GM19351 (cell line): Measurements from ENCODE around the gene OR2W1.

ENCODE experiments used
- ATAC-seq: cut with Tn5 transposase; IDR thresholded peaks from one replicate; pipeline ENCODE4 v1.9.1; 2021; ENCODE audit warnings: mild to moderate bottlenecking, moderate library complexity; ENCODE audit not compliant: unreplicated experiment

The OR2W1 gene

DNA sequence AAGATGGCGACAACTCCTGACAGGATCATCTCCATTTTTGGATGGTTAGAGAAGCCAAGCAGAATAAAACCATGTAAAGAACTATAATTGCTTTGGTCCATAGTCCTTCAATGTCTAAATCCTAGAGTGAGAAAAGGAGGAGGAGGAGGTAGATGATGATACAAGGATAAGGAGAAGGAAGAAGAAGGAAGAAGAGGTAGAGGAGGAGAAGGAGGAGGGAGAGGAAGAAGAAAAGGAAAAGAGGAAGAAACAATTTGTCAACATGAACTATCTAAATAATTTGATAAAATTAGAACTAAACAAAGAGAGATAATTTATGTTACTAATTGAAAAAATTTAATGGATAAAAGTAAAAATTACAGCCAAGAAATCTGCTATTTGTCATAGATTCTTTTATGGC, at the start of gene OR2W1:
TSS of gene OR2W1 (minus strand) at position 101 of the 400 bp plus-strand sequence. CDS start at position 101, 0 bp downstream.
- no peak for ATAC-seq

GRCh38 chr6:29092957-29093356, 48.0 kb upstream of the OR2W1 start:
- ATAC-seq = no peak

DNA sequence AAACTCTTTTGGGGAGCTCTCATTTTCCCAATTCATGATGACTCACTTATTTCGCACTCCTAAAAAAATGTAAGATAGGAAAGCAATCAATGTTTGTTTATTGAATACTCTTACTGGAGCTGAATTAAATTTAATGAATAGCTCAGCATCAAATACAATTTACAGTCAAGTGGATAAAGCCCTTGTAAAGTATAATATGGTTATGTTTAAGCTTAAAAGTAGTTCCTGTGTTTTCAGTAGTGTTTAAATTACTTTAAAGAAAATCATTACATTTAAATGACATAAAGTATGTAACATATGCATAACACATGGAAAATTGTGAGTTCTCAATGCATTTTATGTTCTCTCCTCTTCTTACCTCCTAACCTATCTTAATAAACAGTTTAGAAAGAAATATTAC, 42.2 kb upstream of the OR2W1 start, which contains the start of gene OR2B3:
TSS of gene OR2B3 (minus strand) at position 101 of the 400 bp plus-strand sequence. CDS start at position 36, 65 bp downstream.
- ATAC-seq = no peak

DNA sequence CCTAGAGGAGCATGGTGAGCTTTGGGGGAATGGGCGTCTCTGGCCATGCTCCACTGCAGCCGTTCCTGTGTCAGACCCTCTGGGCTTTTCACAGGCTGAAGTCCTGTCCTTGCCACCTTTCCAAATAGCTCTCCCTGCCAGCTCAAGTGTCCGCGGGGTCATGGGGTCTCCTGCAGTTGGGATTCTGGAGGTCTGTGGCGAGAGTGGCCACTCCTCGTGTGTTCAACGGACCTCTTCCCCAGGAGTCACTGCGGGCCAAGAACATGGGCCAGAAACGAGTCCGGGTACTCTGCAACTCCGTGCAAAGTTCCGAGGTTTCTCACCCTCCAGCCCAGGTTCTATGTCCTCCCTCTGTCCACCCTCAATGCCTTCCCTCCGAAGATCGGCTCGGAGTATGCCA, 37.5 kb upstream of the OR2W1 start:
- no peak for ATAC-seq

DNA sequence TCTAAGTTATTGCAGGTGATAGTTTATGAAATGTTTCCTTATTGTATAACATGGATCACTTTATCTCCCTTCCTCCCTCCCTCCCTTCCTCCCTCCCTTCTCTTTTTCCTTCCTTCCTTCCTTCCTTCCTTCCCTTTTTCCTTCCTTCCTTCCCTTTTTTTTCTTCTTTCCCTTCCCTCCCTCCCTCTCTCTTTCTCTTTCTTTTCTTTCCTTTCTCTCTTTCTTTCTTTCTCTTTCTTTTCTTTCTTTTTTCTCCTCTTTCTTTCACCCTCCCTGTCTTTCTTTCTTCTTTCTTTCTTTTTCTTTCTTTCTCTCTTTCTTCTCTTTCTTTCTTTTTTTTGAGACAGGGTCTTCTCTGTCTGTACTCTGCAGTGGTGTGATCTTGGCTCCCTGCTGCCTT, 36.3 kb upstream of the OR2W1 start:
- ATAC-seq = no peak

DNA sequence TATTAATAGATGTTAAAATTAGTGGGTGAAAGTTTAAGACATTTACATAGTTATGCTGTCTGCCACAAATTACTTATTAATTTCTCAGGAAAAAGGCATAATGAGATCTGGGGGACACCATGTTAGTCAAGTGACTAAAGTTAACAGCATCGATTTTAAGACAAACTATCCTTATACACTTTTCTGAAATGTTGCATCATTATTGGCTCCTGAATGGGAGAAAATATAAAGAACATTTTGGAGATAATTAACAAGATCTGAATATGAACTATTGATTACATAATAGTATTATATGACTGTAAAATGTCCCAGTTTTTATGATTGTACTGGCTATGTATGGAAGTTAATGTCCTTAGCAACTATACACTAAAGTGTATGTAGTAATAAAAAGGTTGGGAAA, 34.2 kb upstream of the OR2W1 start:
- no peak for ATAC-seq

DNA sequence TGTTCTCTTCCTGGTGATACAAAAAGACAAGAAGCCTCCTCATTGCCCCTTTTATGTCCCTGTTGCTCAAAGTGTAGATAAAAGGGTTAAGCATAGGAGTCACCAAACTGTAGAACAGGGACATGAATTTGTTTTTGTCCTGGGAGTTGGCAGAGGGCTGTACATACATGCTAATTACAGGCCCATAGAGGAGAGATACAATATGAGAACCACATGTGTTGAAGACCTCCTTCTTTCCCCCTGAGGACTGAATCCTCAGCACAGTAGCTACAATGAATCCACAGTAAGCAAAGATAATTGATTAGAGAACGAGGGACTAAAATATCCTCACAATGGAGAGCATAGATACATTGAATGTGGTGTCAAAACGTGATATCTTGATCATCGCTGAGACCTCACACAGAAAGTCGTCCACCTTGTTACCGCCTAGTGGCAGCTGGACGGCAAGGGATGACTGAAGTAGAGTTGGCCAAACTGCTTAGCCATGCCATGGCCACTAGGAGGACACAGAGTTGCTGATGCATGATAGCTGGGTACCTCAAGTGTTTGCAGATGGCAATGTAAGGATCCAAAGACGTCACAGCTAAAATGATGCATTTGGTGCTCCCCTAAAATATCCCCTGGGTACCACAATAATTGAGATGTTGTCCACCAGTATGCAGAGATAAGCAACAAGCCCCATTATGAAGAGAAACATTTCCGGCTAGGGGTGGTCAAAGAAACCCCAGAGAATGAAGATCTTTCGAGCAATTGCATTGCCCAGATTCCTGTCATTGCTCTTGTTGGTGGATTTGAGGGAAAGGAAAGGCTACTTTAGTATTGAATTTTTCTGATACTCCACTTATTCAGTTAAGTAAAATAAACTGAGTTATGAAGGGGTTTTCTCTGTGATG, 27.1 kb upstream of the OR2W1 start:
- ATAC-seq = peak; percentile 76

DNA sequence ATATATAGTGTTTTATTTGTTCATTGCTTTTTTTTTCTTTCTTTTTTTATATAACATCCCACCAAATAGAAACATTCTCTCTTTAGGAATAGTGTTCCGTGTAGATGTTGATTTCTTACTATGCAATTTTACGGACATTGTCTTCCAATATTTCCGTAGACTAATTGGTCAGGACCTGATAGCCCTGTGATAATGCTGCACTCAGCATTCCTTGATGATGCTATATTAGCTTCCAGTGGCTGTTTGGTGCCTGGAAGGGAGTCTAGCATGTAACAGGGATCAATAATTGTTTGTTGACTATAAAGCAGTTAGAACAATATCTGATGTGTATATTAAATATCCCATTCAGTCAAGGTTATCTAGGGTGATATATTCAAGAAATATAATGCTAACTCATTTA, 6.7 kb upstream of the OR2W1 start:
- no peak for ATAC-seq

- no peak for ATAC-seq
Observed at GRCh38 chr6:29035951-29036350, 9.0 kb downstream of the OR2W1 start.

GRCh38 chr6:29028821-29029220, 16.2 kb downstream of the OR2W1 start:
- ATAC-seq = no peak

DNA sequence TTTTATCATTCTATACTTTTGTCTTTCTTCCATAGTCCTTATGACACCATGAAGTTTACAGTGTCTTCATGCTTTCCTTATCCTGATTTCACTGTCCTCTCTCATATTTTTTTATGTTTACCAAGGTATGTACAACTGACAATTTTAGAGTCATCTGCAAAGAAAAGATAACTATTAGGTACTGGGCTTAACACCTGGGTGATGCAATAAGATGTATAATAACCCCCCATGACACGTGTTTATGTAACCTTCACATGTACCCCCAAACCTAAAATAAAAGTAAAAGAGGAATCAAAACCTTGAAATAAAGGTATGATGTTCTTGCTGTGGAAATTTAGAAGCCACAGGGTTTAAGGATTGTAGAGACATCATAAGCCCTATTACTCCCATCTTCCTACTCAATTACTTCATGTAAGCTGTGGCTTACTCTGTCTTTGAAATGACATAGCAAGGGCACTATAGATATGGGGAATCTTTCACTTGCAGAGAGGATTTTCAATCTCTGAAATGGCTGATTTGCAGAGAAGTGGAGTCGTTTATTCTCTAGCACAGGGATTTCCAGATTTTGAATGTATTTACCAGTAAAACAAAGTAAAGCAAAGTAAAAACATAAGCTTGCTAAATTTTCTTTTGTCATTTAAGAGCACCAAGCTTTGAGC, 18.9 kb downstream of the OR2W1 start:
- no peak for ATAC-seq

- ATAC-seq = no peak
Observed at GRCh38 chr6:29021434-29021833, 23.5 kb downstream of the OR2W1 start.

DNA sequence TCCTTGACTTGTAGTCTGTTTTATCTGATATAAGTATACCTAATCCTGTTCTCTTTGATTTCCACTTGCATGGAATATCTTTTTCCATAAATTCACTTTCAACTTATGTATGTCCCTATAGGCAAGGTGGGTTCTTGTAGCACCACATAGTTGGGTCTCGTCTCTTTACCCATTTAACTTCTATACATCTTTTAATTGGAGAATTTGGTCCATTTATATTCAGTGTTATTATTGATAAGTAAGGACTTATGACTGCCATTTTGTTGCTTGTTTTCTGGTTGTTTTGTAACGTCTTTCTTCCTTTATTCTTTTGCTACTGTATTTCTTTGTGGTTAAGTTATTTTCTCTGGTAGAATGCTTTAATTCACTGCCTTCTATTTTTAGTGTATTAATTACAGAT, 25.3 kb downstream of the OR2W1 start:
- ATAC-seq = no peak

DNA sequence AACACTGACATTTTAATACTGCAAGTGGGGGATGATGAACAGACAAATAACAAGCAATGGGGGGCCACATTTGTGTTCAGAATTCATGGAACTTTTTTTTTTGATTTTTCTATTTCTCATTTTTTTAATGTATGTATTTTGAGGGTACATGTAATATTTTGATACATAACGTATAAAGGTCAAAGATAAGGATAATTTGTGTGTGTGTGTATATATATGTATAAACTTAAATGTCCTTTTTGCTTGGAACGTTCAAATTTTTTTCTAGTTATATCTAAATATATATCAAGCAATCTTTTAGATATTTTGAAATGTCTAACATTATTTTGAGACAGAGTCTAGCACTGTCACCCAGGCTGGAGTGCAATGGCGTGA, 27.6 kb downstream of the OR2W1 start:
- no peak for ATAC-seq

DNA sequence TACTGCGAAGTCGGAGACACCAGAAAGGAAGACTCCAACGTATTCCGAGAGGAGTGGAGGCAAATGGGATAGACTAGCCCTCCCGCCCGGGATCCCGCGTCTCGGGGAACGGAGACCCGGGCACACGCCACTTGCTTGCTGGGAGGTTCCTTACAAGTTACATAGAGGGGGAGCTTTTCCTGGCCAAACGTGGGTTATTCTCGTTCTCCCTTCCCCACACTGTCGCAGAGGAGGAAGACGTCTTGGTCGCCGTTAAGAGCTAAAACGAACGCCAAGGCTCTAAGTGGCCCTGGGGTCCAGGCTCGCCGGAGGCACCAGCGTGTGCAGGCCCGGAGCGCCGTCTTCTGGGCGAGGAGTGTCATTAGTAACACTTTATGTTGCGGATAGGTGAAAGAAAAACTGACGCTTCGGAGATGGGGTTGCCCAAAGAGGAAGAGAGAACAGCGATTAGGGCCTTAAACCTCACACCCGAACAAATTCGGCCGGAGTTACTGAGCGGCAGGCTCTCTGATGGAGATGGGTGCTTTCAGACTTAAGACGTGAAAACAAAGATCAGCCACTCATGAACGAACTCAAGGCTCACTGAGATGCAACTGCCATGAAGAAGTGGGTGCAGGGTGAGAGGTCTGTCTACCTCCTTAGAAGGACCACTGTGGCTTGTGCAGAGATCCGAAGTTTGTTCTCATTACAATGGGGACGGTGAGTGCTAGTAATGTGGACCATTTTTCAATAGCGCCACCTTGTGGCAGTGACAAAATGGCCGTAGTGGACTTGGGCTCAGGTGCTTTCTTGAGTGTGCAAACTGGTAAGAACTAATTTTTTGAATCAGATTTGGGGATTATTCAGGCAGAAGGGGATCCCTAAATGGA, 28.2 kb downstream of the OR2W1 start:
- ATAC-seq = peak; percentile 92

- no peak for ATAC-seq
Observed at GRCh38 chr6:29014729-29015608, 30.0 kb downstream of the OR2W1 start.

- ATAC-seq = no peak
Observed at GRCh38 chr6:29011276-29011734, 33.7 kb downstream of the OR2W1 start.

DNA sequence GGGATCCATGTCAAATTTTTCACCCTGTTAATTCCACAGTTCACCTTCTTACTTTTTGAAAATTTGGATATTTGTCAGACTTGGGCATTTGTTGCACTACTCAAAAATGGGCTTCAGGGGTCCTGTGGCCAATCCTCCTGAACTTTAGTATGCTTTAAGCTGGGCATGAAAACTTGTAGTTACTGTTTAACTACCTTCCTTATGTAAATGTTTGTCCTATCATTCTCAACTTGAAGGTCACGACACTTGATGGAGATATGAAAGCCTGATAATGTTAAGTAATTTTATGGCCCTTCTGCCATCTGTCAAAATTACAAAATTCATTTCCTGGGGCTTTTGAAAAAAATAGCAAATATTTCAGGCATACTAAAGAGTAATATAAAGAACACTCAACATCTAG, 35.6 kb downstream of the OR2W1 start:
- ATAC-seq = no peak

DNA sequence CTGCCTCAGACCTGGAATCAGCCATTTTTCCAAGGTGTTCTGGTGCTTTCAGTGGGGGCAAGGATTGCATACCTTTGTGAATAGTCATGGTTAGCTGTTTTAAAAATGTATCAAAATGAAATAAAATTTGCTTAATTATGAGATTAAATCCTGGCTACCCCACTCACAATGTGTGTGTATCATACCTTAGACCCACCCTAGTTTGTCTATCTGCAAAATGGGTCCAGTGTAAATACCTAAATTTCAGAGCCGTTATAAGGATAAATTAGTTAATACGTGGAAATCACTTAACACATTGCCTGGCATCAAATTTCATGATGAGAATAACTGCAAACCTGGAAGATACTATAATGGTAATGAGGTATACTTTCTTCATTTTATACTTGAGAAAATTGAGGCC, 36.9 kb downstream of the OR2W1 start:
- ATAC-seq = no peak

DNA sequence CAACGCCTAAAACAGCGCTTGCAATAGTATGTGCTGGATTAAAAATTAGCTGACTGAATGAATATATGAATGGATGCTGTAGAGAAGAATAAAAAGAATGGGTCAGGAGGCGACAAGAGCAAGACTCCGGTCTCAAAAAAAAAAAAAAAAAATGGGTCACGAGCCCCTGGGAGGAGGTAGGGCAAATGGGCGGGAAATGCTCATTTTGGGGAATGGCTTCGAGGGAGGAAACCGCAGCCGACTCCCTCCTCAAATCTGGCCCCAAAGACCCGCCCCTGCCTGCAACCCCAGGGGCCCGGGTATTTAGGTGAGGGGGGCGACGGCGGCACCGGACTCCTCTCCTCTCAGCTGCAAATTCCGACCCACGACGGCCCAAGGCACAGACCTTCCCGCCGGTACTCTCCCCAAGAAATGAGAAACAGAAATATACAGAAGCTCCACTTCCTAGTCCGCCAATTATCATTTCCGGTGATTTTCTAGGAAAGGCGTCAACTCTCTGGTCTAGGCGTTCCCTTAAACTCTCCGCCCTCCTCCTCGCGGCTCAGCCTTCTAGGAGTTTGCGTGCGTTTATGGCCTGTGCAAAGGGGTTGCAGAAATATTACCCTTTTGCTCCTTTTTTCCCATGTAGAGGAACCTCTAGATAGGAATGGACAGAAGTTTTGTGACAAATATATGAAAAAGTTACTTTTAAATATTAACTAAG, 39.6 kb downstream of the OR2W1 start, which contains the start of gene ZNF311:
TSS of gene ZNF311 (minus strand) at position 133 of the 703 bp plus-strand sequence. CDS start 1,361 bp downstream, outside the sequence.
- no peak for ATAC-seq
